LNCaP clone FGC (cell line): Measurements from ENCODE around the gene TTLL8.

Experiments
- DNase-seq: peaks from one replicate; pipeline ENCODE4 v3.0.0-alpha.2; 2011; ENCODE audit warnings: low read depth
- H3K4me3 ChIP-seq: 2 replicates; pipeline ENCODE4 v1.5.1; 2011; ENCODE audit warnings: mild to moderate bottlenecking, low read depth, low read length, control low read depth
- TF ChIP-seq, protein P1 (sequence below): IDR thresholded peaks from 2 replicates; pipeline ENCODE4 v1.5.1; 2012; ENCODE audit warnings: mild to moderate bottlenecking; ENCODE audit not compliant: control insufficient read depth, insufficient read depth; ENCODE audit errors: extremely low read depth

Gene TTLL8

DNA sequence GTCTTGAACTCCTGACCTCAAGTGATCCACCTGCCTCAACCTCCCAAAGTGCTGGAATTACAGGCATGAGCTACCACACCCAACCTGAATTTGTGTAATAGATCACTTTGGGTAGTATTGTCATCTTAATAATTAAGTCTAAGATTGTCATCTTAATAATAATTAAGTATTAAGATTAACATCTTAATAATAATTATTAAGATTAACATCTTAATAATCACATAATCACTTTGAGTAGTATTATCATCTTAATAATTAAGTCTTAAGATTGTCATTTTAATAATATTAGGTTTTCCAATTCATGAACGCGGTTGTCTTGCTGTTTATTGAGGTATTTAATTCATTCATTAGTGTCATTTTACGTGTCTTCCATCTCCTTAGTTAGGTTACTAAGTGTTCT, 40.0 kb upstream of the TTLL8 start:
- no peak overlapping the region for H3K4me3 ChIP-seq
- TF ChIP-seq, protein P1, sequence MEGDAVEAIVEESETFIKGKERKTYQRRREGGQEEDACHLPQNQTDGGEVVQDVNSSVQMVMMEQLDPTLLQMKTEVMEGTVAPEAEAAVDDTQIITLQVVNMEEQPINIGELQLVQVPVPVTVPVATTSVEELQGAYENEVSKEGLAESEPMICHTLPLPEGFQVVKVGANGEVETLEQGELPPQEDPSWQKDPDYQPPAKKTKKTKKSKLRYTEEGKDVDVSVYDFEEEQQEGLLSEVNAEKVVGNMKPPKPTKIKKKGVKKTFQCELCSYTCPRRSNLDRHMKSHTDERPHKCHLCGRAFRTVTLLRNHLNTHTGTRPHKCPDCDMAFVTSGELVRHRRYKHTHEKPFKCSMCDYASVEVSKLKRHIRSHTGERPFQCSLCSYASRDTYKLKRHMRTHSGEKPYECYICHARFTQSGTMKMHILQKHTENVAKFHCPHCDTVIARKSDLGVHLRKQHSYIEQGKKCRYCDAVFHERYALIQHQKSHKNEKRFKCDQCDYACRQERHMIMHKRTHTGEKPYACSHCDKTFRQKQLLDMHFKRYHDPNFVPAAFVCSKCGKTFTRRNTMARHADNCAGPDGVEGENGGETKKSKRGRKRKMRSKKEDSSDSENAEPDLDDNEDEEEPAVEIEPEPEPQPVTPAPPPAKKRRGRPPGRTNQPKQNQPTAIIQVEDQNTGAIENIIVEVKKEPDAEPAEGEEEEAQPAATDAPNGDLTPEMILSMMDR = no peak
- DNase-seq = no peak

- TF ChIP-seq, protein P1 = no peak
- DNase-seq = no peak
- H3K4me3 ChIP-seq = no peak overlapping the region
Measured at GRCh38 chr22:50092342-50092741, 34.2 kb upstream of the TTLL8 start.

DNA sequence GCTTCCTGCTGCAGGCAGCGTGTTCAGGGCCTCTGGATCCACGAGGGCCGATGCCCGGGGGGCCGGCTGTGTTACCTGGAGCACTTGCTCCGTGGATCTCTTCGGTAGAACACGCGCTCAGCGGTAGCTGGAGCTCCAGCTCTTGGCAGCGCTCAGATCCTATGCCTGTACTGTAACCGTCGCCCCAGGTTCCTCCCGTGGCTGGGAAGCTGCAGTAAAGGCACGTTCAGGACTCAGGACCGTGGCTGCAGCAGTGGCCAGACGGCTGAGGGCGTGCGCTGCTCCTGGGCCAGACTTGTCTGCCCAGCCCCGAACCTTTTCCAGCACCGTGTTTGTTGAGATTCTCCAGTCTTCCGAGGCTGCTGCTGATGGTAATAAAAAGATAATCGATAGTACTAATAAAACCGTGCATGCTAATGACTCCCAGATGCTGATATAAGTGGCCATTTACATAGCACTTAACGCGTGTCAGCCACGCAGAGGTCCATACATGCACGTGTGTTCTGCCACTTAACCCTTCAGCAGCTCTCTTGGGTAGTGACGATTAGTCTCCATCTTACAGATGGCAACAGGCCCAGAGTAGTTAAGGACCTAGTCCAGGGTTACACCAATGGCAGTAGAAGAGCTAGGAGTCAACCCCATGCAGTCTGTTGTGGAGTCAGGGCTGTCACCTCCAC, 33.1 kb upstream of the TTLL8 start:
- TF ChIP-seq, protein P1 = no peak
- DNase-seq = no peak
- H3K4me3 ChIP-seq = no peak overlapping the region

- TF ChIP-seq, protein P1 = no peak
- H3K4me3 ChIP-seq = no peak overlapping the region
- no peak for DNase-seq
Measured at GRCh38 chr22:50090412-50090714, 32.3 kb upstream of the TTLL8 start.

DNA sequence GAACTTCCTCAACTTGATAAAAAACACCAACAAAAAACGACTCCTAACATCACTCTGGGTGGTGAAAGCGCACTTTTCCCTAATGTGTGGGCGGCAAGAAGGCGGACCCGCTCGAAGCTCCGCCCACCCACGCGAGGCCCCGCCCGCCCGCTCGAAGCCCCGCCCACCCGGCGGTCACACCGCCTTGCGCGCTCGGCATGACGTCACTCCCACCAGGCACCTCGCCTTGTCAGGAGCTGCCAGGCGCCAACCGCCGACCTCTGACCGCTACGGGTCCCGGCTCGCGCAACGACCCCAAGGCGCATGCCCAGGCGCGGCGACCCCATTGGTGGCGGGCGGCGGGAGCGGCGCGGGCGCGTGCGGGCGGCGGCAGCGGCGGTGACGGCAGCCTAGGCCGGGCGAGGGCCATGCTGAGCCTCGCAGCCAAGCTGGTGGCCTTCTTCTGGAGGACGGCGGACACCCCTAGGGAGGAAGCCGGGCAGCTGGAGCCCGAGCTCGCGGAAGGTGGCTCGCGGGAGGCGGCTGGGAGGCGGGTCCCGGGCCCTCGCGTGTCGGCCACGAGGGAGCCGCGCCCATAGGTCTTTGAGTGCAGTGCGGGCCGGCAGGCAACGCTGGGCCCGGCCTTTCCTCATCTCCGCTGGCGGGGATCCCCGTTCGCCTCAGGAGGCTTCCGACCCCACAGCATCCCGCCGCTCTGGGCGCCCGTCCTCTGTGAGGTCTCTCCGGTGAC, 31.7 kb upstream of the TTLL8 start, which contains the start of gene MOV10L1:
Gene MOV10L1 (plus strand): TSS at position 325 of the 730 bp plus-strand sequence. CDS start 83 bp downstream, at position 408.
- TF ChIP-seq, protein P1 = no peak
- no peak for DNase-seq

GRCh38 chr22:50089231-50089630, 31.1 kb upstream of the TTLL8 start:
- H3K4me3 ChIP-seq = no peak overlapping the region
- no peak for DNase-seq
- TF ChIP-seq, protein P1 = no peak

More for the DNA sequence above, 31.7 kb upstream of the TTLL8 start, which contains the start of gene MOV10L1:
- no peak within 1 kb of the TSS for H3K4me3 ChIP-seq
